GM12872 (cell line): ENCODE results near the gene NHERF1.
A peak's percentile ranks its signal among the peaks of the same experiment; 100 is the strongest.

ENCODE experiments used
- CTCF ChIP-seq: IDR thresholded peaks from 3 replicates; pipeline ENCODE4 v1.5.1; 2011; ENCODE audit warnings: low read depth, mild to moderate bottlenecking, low read length, moderate library complexity; ENCODE audit not compliant: insufficient read depth

Gene NHERF1

GRCh38 chr17:74733365-74734122 lies 14.9 kb upstream of the NHERF1 start:
- no peak for TF ChIP-seq CTCF

GRCh38 chr17:74734256-74734655 lies 14.2 kb upstream of the NHERF1 start:
- TF ChIP-seq CTCF, result no peak

- TF ChIP-seq CTCF, result peak; percentile 64
Observed at GRCh38 chr17:74736513-74737298, 11.7 kb upstream of the NHERF1 start, which contains the start of gene RAB37. RAB37 (plus strand) TSS chr17:74737256; CDS start chr17:74737273, 17 bp downstream.

- TF ChIP-seq CTCF, result peak; percentile 63
Observed at GRCh38 chr17:74737299-74738050, 11.0 kb upstream of the NHERF1 start.

GRCh38 chr17:74738051-74738996 lies 10.1 kb upstream of the NHERF1 start:
- TF ChIP-seq CTCF, result no peak

- no peak for TF ChIP-seq CTCF
Observed at GRCh38 chr17:74739227-74739831, 9.1 kb upstream of the NHERF1 start.
